Measurements from ENCODE around the gene PCDHA13. TPM values are rescaled to one million over a fixed set of nuclear protein-coding genes. Genes with fewer than 3 reads are reported as not detected.

PCDHA13 gene
- total and polyA plus RNA-seq, 2 of the 4 experiments (the other 2 are of a cell fraction), result not detected

- DNase-seq (no peak), ATAC-seq (ENCODE audit: low read depth) (no peak)
- in situ Hi-C loops (cut with MboI; ENCODE audit: low sequenced_read_pairs), result no loop called here
- no peak overlapping the region for H4K5ac ChIP-seq (ENCODE audit: low read depth, low read length)
- no peak overlapping the region for H3K18ac ChIP-seq (ENCODE audit: low read depth, low read length)
- no peaks in the 10 kb centered on the region for H3K9me1 ChIP-seq (ENCODE audit: insufficient read depth, low read length)
- ChIA-PET CTCF (no interaction called here), POLR2A (ENCODE audit: unreplicated experiment) (no interaction called here)
- no peak overlapping the region for H2BK120ac ChIP-seq (ENCODE audit: low read depth, low read length)
- no peak overlapping the region for H2BK15ac ChIP-seq (ENCODE audit: low read depth, low read length)
- H3K36me3 ChIP-seq (ENCODE audit: control insufficient read depth, insufficient read depth, low read length), result no peaks in the 10 kb centered on the region
- no peaks in the 10 kb centered on the region for H3K79me1 ChIP-seq (ENCODE audit: low read depth in 1 of 2, low read length in 2 of 2)
- H3K14ac ChIP-seq (replicated peaks; ENCODE audit: low read depth, low read length), result no peak overlapping the region
- TF ChIP-seq MAFK (IDR thresholded peaks at IDR 0.05; ENCODE audit: low read depth, low read length) (no peak), MAZ (IDR thresholded peaks at IDR 0.05; ENCODE audit: borderline replicate concordance, low read depth, low read length) (no peak), SMC3 (IDR thresholded peaks at IDR 0.05; ENCODE audit: low read depth, low read length) (no peak), RCOR1 (IDR thresholded peaks at IDR 0.05; ENCODE audit: insufficient replicate concordance, low read length) (no peak), ELK1 (IDR thresholded peaks at IDR 0.05; ENCODE audit: borderline replicate concordance, low read depth, low read length) (no peak), USF2 (IDR thresholded peaks at IDR 0.05; ENCODE audit: low read depth, low read length) (no peak), RAD21 (IDR thresholded peaks at IDR 0.05; ENCODE audit: low read length) (no peak), RFX5 (IDR thresholded peaks at IDR 0.05; ENCODE audit: low read depth, low read length) (no peak), CHD1 (IDR thresholded peaks at IDR 0.05; ENCODE audit: low read depth, low read length) (no peak), MXI1 (IDR thresholded peaks at IDR 0.05; ENCODE audit: borderline replicate concordance, low read depth, low read length) (no peak), POLR2A (IDR thresholded peaks at IDR 0.05; ENCODE audit: low read depth, low read length) (no peak)
- H4K8ac ChIP-seq (ENCODE audit: low read depth in 2 of 2, low read length in 2 of 2), result no peak overlapping the region
- no peak overlapping the region for H3K4ac ChIP-seq (ENCODE audit: low read depth, low read length)
- H3K23ac ChIP-seq (ENCODE audit: low read depth, low read length), result no peak overlapping the region
- no peak overlapping the region for H2AK5ac ChIP-seq (ENCODE audit: low read depth, low read length)
- H4K20me1 ChIP-seq (ENCODE audit: insufficient read depth, low read length), result no peaks in the 10 kb centered on the region
- no peak overlapping the region for H3K4me2 ChIP-seq (ENCODE audit: low read depth, low read length)
- peaks cover 17% of the 10 kb centered on the region for H3K9me3 ChIP-seq (ENCODE audit: control insufficient read depth, insufficient read depth, low read length)
- no peak overlapping the region for H4K91ac ChIP-seq (ENCODE audit: insufficient read depth, low read depth, low read length)
- no peak overlapping the region for H2BK5ac ChIP-seq (ENCODE audit: low read depth, low read length, poor library complexity, severe bottlenecking)
- no peak overlapping the region for H3K4me3 ChIP-seq (ENCODE audit: insufficient read depth, low read depth, low read length)
- 44% methylated on average over 79 of the region's 103 CpGs; no CpG with 5 or more reads in 1 of the 2 experiments for WGBS, 2 experiments (ENCODE audit: extremely low coverage in 2 of 2, insufficient read length in 1 of 2)
- no TSS peak for BruUV-seq (replicated peaks)
- H3K4me1 ChIP-seq (ENCODE audit: control insufficient read depth, insufficient read depth, low read length), result no peaks in the 10 kb centered on the region
- H3K27ac ChIP-seq (ENCODE audit: insufficient read depth, low read length), result no peak overlapping the region
- intact Hi-C loops (cut with micrococcal nuclease), result no loop called here
- dilution Hi-C loops (cut with HindIII; ENCODE audit: low sequenced_read_pairs, unreplicated experiment), result no loop called here
- H2AK9ac ChIP-seq (replicated peaks; ENCODE audit: low read depth, low read length, poor library complexity), result no peak overlapping the region
- H3K27me3 ChIP-seq (ENCODE audit: control insufficient read depth, insufficient read depth, low read length), result no peaks in the 10 kb centered on the region
- no peak overlapping the region for H2AFZ ChIP-seq (replicated peaks; ENCODE audit: low read length, poor library complexity)
- H2BK20ac ChIP-seq (ENCODE audit: low read depth, low read length), result no peak overlapping the region
- H3K56ac ChIP-seq (ENCODE audit: extremely low read depth, insufficient read depth, low read length), result no peak overlapping the region
- no peak overlapping the region for H3K9ac ChIP-seq (ENCODE audit: low read depth, low read length)
Measured at GRCh38 chr5:140835622-140836510, 46.1 kb upstream of the PCDHA13 start.

Data from IMR-90 (cell line).